ENCODE results near the gene OR6X1. TPM values are rescaled to one million over a fixed set of nuclear protein-coding genes. Genes with fewer than 3 reads are reported as not detected.

Gene OR6X1
- total RNA-seq, 2 donors from 2014 or later = not detected

DNA sequence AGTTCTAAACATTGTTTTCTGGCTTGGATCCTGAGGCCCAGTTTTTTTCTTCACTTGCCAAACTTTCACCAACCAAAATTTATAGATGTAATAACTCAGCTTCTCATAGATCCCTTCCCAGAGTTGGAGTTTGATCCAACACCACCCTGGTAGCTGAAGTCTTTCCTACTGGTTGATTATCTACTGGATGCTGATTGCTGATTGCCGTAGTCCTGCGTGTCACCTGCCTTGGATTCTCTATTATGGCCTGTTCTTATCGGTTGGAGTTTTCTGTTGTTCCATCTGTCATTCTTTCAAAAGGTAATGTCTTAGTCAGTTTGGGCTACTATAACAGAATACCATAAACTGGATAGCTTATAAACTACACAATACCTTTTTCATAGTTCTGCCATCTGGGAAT is 17.3 kb upstream of the OR6X1 start:
- ATAC-seq (ENCODE audit: insufficient number of reproducible peaks, low FRiP score, low read depth) (no peak), DNase-seq (ENCODE audit: low spot score) (no peak)
- H3K27me3 ChIP-seq (replicated peaks; ENCODE audit: insufficient read depth) = no peaks in the 10 kb centered on the region
- H3K27ac ChIP-seq = no peak overlapping the region
- H3K4me1 ChIP-seq (ENCODE audit: control insufficient read depth in 1 of 2, low read depth in 2 of 2) = no peaks in the 10 kb centered on the region
- no peaks in the 10 kb centered on the region for H3K9me3 ChIP-seq
- no peaks in the 10 kb centered on the region for H3K36me3 ChIP-seq
- TF ChIP-seq, protein P1, sequence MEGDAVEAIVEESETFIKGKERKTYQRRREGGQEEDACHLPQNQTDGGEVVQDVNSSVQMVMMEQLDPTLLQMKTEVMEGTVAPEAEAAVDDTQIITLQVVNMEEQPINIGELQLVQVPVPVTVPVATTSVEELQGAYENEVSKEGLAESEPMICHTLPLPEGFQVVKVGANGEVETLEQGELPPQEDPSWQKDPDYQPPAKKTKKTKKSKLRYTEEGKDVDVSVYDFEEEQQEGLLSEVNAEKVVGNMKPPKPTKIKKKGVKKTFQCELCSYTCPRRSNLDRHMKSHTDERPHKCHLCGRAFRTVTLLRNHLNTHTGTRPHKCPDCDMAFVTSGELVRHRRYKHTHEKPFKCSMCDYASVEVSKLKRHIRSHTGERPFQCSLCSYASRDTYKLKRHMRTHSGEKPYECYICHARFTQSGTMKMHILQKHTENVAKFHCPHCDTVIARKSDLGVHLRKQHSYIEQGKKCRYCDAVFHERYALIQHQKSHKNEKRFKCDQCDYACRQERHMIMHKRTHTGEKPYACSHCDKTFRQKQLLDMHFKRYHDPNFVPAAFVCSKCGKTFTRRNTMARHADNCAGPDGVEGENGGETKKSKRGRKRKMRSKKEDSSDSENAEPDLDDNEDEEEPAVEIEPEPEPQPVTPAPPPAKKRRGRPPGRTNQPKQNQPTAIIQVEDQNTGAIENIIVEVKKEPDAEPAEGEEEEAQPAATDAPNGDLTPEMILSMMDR (IDR thresholded peaks at IDR 0.05) = no peak
- H3K4me3 ChIP-seq = no peak overlapping the region

DNA sequence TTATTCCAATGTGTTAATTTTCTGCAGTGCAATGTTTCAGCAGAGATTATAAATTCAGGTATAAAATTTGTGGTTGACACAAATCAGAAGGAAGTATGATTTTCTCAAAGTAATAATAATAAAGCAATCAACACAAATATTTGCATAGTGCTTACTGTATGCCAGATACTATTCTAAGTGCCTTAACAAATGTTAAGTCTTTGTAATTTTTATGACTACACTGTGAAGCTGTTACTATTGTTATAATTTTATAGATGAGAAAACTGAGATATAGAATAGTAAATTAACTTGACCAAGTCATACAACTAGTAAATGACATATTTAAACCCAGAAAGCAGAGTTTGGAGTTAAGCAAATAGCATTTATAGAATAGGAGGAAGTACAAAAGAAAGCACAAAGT is 16.4 kb upstream of the OR6X1 start:
- DNase-seq (ENCODE audit: low spot score) (no peak), ATAC-seq (ENCODE audit: insufficient number of reproducible peaks, low FRiP score, low read depth) (no peak)
- H3K36me3 ChIP-seq = no peaks in the 10 kb centered on the region
- no peaks in the 10 kb centered on the region for H3K9me3 ChIP-seq
- no peak overlapping the region for H3K4me3 ChIP-seq
- TF ChIP-seq, protein P1 (IDR thresholded peaks at IDR 0.05) = no peak
- no peaks in the 10 kb centered on the region for H3K4me1 ChIP-seq (ENCODE audit: control insufficient read depth in 1 of 2, low read depth in 2 of 2)
- H3K27ac ChIP-seq = no peak overlapping the region
- H3K27me3 ChIP-seq (replicated peaks; ENCODE audit: insufficient read depth) = no peaks in the 10 kb centered on the region

DNA sequence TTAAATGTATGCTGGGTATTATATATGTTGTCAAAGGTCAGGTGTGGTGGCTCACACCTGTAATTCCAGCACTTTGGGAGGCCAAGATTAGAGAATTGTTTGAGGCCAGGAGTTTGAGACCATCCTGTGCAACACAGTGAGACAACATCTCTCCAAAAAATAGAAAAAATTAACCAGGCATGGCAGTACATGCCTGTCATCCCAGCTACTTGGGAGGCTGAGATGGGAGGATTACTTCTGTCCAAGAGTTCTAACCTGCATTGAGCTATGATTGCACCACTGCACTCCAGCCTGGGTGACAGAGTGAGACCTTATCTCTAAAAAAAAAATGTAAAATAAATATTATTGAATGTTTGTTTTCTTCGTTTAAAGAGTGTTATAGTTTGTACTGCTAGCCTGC is 11.3 kb upstream of the OR6X1 start:
- Histone ChIP-seq H3K4me3 (no peak overlapping the region), H3K36me3 (no peaks in the 10 kb centered on the region), H3K4me1 (ENCODE audit: control insufficient read depth in 1 of 2, low read depth in 2 of 2) (no peaks in the 10 kb centered on the region), H3K27ac (no peak overlapping the region), H3K27me3 (replicated peaks; ENCODE audit: insufficient read depth) (no peaks in the 10 kb centered on the region), H3K9me3 (peaks cover 11% of the 10 kb centered on the region)
- TF ChIP-seq, protein P1 (IDR thresholded peaks at IDR 0.05) = no peak
- ATAC-seq (ENCODE audit: insufficient number of reproducible peaks, low FRiP score, low read depth) (no peak), DNase-seq (ENCODE audit: low spot score) (no peak)

DNA sequence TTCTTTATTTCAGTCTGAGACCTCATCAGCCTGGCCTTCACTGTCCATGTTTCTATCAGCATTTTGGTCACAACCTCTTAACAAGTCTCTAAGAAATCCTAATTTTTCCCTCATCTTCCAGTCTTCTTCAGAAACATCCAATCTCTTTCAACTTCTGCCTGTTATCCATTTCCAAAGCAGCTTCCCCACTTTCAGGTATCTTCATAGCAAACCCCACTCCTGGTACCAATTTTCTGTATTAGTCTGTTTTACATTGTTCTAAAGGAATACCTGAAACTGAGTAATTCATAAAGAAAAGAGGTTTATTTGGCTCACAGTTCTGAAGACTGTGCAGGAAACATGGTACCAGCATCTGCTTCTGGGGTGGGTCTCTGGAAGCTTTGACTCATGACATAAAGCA is 8.1 kb upstream of the OR6X1 start:
- Histone ChIP-seq H3K27me3 (replicated peaks; ENCODE audit: insufficient read depth) (no peaks in the 10 kb centered on the region), H3K4me3 (no peak overlapping the region), H3K36me3 (no peaks in the 10 kb centered on the region), H3K4me1 (ENCODE audit: control insufficient read depth in 1 of 2, low read depth in 2 of 2) (no peaks in the 10 kb centered on the region), H3K27ac (no peak overlapping the region), H3K9me3 (peaks cover 11% of the 10 kb centered on the region)
- DNase-seq (ENCODE audit: low spot score) = no peak
- no peak for ATAC-seq (ENCODE audit: insufficient number of reproducible peaks, low FRiP score, low read depth)
- TF ChIP-seq, protein P1 (IDR thresholded peaks at IDR 0.05) = no peak

DNA sequence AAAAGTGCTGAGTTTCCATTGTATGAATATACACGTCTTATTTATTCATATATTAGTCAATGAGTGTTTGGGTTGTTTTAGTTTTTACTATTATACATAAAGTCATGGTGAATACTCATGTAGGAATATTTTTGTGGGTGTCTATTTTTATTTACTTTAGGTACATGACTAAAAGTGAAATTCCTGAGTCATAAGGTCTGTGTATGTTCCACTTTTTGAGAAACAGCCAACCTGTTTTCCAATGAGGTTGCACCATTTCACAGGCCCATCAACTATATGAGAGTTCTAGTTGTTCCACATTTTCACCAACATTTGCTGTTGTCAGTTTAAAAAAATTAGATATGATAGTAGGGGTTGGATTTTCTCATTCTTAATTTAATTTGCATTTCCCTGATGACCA is 6.6 kb upstream of the OR6X1 start:
- H3K27me3 ChIP-seq (replicated peaks; ENCODE audit: insufficient read depth) = no peaks in the 10 kb centered on the region
- TF ChIP-seq, protein P1 (IDR thresholded peaks at IDR 0.05) = no peak
- ATAC-seq (ENCODE audit: insufficient number of reproducible peaks, low FRiP score, low read depth) = no peak
- H3K36me3 ChIP-seq = no peaks in the 10 kb centered on the region
- H3K27ac ChIP-seq = no peak overlapping the region
- no peak overlapping the region for H3K4me3 ChIP-seq
- no peaks in the 10 kb centered on the region for H3K4me1 ChIP-seq (ENCODE audit: control insufficient read depth in 1 of 2, low read depth in 2 of 2)
- H3K9me3 ChIP-seq = peaks cover 11% of the 10 kb centered on the region
- DNase-seq (ENCODE audit: low spot score) = no peak

All from thoracic aorta (tissue), 2 donors.